GM12801 (cell line): ENCODE data around the gene KLRG1.

Experiments
- TF ChIP-seq, protein P1 (sequence below): IDR thresholded peaks from one replicate; pipeline ENCODE4 v1.5.1; 2011; ENCODE audit warnings: control low read depth; ENCODE audit not compliant: insufficient read length; ENCODE audit errors: extremely low read depth

Gene KLRG1

DNA sequence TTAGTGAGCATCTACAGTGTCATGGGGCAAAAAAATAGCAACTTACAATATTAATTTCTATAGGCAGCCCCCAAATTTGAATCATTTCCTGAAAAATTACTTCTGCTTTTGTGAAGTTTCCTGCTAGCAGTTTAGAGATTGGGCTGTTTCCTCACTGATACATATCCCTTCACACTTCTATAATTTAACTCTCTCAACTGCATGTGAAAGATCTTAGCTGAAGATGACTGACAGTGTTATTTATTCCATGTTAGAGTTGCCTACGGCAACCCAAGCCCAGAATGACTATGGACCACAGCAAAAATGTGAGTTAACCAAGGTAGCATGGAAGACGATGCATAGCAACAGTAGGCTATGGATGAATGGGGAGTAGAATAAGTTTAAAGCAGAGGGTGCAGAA is at the start of gene KLRG1:
Gene KLRG1, plus strand, starts transcription at position 134 of the 400 bp plus-strand sequence. Its CDS starts 90 bp downstream, at position 224.
- TF ChIP-seq, protein P1, sequence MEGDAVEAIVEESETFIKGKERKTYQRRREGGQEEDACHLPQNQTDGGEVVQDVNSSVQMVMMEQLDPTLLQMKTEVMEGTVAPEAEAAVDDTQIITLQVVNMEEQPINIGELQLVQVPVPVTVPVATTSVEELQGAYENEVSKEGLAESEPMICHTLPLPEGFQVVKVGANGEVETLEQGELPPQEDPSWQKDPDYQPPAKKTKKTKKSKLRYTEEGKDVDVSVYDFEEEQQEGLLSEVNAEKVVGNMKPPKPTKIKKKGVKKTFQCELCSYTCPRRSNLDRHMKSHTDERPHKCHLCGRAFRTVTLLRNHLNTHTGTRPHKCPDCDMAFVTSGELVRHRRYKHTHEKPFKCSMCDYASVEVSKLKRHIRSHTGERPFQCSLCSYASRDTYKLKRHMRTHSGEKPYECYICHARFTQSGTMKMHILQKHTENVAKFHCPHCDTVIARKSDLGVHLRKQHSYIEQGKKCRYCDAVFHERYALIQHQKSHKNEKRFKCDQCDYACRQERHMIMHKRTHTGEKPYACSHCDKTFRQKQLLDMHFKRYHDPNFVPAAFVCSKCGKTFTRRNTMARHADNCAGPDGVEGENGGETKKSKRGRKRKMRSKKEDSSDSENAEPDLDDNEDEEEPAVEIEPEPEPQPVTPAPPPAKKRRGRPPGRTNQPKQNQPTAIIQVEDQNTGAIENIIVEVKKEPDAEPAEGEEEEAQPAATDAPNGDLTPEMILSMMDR, result no peak

DNA sequence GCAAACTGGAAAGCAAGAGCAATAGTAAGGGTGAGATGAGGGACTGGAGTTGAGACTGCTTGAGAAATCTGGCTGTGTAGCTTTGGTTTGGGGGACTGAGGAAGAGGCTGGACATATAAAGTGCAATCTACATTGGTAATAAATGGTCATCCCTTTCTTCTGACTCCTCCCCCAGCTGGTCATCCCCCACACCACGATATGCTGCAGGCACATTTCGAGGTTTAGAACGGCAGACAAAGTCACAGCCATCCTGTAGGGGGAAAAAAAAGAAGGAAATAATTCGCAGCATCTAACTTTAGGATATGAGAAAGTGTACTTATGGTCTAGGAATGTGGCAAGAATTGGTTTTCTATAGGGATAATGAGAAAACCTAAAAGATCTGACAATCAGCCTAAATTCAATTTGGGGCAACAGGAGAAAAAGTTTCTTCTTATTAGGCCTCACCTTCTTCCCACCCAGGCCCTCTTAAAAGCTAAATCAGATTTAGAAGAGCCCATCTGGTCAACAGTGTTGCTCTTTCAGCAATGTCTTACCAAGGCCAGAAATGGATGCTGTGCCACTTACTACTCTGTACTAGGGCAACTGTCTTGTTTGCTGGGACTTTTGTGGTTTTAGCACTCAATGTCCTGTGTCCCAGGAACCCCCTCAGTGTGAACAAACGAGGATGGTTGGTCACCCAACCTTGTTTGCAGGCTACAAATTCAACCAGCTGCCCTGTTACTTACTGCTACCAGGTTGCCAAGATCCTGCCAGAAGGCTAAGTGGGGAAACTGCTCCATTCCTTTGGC is 47.5 kb upstream of the KLRG1 start:
- TF ChIP-seq, protein P1, result no peak

DNA sequence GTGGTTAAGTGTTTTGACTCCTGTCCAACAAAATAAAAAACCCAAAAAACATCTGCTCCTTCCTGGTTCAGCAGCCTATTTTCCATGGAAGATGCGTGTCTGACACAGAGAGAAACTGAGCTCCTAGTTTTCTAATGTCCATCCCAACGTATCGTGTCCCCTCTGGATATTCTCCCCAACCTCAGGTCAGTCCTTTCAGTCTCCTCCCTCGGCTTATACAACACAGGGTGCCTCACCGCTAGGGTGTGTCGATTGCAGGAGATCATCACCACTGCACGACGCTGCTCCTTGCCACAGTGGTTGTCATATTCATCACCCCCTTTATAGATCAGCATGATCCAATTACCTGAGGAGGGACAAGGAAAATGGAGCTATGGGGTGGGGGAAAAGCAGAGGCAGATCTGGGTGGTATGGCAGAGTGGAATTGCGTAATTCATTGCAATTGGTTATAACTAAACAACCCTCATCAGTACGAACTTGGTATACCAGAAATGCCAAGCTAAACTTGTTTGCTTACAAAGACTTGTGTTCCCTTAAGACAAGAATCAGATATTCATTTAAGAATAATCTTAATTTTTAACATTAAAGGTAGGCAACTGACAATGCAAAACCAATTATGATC is 45.7 kb upstream of the KLRG1 start:
- TF ChIP-seq, protein P1, result no peak

DNA sequence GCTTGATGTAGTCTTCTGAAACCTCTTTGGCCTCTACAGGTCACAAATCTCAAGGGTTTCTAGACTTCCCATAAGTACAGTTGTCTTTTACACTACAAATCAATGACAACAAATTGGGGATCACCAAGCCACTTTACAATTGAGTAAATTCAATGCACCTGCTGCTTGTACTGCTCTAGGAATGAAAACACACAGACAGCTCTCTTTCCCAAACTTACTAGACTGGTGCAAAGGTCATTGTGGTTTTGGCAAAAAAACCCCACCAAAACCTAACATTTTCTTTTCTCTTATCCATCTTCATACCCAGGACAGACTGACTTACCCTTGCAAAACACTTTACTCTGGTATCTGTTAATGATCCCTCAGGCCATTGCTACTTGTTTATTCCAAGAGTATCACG is 42.6 kb upstream of the KLRG1 start:
- TF ChIP-seq, protein P1, result no peak

DNA sequence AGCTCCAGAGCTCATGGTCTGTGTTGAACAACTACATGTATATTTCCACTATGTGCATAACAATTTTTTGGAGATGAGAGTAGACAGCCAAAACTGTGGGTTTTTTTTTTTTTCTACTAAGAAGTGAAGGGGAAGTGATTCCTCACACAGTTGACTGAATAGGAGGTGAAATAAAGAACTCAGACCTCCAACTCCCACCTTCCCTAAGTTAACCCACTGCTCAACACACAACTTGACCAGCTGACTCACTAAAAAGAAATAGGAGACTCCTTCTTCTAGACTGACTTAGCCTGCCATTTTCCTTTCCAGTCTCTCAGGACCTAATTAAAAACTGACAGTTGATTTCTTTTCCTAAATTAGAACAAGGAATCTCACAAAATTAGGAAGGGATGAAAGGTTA is 41.6 kb upstream of the KLRG1 start:
- TF ChIP-seq, protein P1, result no peak

DNA sequence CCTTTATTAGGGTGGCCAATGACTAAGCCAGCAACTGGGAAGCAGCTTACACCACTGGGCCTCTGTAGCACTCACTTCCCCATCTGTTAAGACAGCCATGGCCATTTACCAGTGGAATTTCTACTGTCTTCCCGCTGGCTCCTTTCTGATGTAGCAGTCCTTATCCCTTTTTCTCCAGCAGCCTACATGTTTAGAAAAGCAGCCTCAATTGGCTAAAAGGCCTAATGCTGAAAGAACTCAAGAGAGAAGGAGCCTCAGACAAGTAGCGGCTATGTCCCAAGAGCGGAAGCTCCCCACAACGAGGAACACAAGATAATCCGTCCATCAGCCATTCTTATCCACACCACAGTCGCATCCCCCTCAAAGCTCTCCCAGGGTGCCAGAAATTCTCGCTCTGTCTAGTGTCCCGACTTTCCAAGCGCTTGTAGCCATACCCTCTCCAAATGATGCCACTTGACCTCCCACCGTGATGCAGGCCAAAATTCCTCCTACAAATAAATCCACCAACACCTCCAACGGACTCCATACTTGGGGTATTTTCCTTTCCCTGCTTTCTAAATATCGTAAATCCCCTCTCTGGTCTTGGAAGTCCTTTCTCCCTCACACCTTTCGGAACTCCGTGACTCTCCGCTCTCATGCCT is 40.5 kb upstream of the KLRG1 start:
- TF ChIP-seq, protein P1, result no peak
